ENCODE measurements around the gene CACNA1D. TPM values are rescaled to one million over a fixed set of nuclear protein-coding genes. Genes with fewer than 3 reads are reported as not detected.

Gene CACNA1D
- total RNA-seq, 2 donors from 2014 or later, result 0.57 TPM; not detected in 1

DNA sequence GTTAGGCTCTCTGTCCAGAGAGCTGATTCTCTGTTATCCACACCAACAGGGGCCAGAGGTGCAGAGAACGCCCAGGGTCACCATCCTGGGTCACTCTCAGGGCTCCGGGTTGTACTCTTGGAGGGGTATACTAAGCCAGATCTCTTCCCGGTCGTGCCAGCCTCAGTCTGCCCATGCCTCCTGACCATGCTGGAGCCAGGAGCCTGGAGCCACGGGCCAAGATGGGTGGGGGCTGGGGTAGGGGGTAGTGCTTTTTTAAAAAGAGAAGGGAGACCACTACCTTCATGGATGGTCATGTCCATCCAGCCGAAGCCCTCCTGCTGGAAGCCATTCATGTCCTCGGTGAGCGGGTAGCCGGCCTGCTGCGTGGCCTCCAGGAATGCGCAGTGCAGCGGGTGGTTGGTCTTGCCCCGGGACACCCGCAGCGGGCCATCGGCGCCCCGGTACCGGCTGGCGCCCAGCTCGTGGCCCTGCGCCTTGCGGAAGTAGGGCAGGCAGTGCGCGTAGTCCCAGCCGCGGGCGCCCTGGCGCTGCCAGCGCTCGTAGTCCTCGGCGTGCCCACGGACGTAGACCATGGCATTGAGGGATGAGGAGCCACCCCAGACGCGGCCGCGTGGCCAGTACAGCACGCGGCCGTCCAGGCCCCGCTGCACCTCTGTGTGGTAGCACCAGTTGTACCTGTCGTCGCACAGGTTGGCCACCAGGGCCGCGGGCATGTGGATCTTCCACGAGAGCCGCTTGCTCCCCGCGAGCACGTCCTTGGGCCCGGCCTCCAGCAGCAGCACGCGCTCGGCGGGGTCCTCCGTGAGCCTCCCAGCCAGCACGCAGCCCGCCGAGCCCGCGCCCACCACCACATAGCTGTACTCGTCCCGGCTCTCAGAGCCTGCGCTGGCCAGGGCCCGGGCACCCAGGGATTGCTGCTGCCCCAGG is 328.9 kb downstream of the CACNA1D start:
- H3K4me3 Mint-ChIP-seq, result no peak overlapping the region
- peaks cover 4% of the 10 kb centered on the region for H3K4me1 Mint-ChIP-seq
- ATAC-seq (no peak), DNase-seq (no peak)
- H3K36me3 Mint-ChIP-seq (ENCODE audit: low read depth), result peaks cover 4% of the 10 kb centered on the region
- H3K27ac Mint-ChIP-seq, result no peak overlapping the region
- H3K27me3 Mint-ChIP-seq, result peaks cover 4% of the 10 kb centered on the region
- no peaks in the 10 kb centered on the region for H3K9me3 ChIP-seq (ENCODE audit: control insufficient read depth, low read length, poor library complexity, severe bottlenecking)

DNA sequence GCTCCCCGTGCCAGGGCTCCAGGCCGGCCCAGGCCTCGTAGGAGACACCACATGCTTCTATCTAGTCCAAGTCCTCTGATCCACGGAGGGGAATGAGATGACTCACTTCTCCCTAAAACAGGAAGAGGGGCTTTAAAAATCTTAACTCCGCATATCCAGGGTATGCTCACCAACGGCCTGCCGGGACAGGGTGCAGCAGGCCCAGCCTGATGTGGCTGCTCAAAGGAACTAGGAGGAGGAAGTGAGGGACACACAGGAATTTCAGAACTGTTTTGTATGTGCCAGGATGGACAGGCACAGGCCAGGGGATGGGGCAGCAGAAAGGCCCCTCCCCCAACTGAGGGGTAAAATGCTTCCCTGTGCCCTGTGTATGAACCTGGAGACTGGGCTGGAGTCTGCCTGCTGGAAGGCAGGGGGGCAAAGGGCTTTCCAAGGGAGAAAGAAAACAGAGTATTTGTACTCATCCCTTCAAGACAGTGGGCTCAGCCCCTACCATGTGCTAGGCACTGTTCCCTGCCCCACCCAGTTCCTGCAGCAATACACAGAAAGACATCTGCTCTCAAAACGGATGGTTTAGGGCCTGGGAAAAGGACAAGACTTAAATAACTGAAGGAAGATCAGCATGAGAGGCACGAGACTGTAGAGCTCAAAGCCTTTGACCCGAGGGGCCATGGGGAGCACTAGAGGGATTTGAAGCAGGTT is 329.7 kb downstream of the CACNA1D start:
- Mint-ChIP-seq H3K4me3 (no peak overlapping the region), H3K27ac (no peak overlapping the region), H3K36me3 (ENCODE audit: low read depth) (peaks cover 4% of the 10 kb centered on the region), H3K27me3 (no peaks in the 10 kb centered on the region), H3K4me1 (peaks cover 4% of the 10 kb centered on the region)
- DNase-seq (no peak), ATAC-seq (no peak)
- H3K9me3 ChIP-seq (ENCODE audit: control insufficient read depth, low read length, poor library complexity, severe bottlenecking), result no peaks in the 10 kb centered on the region

DNA sequence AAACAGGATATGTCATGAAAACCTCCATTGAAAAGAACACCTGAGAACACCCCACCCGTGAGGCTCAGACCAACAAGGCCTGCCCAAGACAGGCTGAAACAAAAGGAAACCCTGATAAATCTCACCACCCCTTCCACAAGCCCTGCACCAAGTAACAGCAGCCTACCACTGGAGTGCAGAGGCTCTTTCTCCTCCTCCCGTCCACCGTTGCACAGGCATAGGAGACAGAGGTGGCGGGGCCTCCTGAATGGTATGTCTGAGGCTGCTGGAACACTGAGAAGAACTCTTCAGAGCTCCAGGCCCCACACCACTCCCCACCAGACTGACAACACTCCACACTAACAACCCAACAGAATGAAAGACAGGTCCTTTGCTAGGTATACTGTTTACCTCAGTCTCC is 330.4 kb downstream of the CACNA1D start:
- H3K9me3 ChIP-seq (ENCODE audit: control insufficient read depth, low read length, poor library complexity, severe bottlenecking), result no peaks in the 10 kb centered on the region
- H3K27ac Mint-ChIP-seq, result no peak overlapping the region
- H3K4me1 Mint-ChIP-seq, result peaks cover 4% of the 10 kb centered on the region
- no peak overlapping the region for H3K4me3 Mint-ChIP-seq
- peaks cover 4% of the 10 kb centered on the region for H3K36me3 Mint-ChIP-seq (ENCODE audit: low read depth)
- DNase-seq (no peak), ATAC-seq (no peak)
- no peaks in the 10 kb centered on the region for H3K27me3 Mint-ChIP-seq

DNA sequence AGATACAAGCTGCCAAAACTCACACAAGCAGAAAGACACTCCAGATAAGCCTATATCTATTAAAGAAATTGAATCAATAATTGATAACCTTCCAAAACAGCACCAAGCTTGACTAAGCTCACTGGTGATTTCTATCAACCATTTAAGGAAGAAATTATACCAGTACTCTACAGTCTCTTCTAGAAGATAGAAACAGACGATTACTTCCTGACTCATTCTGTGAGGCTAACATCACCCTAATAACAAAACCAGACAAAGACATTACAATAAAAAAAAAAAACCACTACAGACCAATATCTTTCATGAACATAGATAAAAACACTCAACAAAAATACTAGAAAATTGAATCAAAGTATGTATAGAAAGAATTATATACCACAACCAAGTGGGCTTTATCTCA is 331.6 kb downstream of the CACNA1D start:
- no peak for ATAC-seq
- no peak for DNase-seq
- H3K9me3 ChIP-seq (ENCODE audit: control insufficient read depth, low read length, poor library complexity, severe bottlenecking), result no peaks in the 10 kb centered on the region
- H3K36me3 Mint-ChIP-seq (ENCODE audit: low read depth), result peaks cover 4% of the 10 kb centered on the region
- H3K4me3 Mint-ChIP-seq, result no peak overlapping the region
- H3K27ac Mint-ChIP-seq, result no peak overlapping the region
- H3K27me3 Mint-ChIP-seq, result no peaks in the 10 kb centered on the region
- H3K4me1 Mint-ChIP-seq, result peaks cover 4% of the 10 kb centered on the region

DNA sequence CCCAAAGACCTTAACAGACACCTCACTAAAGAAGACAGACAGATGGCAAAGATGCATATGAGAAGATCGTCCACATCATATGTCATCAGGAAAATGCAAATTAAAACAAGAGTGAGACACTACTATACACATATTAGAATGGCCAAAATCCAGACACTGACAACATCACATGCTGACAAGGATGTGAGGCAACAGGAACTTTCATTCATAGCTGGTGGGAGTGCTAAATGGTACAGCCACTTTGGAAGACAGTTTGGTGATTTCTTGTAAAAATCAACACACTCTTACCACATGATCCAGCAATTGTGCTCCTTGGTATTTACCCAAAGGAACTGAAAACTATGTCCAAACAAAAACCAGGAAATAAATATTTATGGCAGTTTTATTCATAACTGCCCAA is 334.2 kb downstream of the CACNA1D start:
- H3K4me1 Mint-ChIP-seq, result peaks cover 4% of the 10 kb centered on the region
- no peaks in the 10 kb centered on the region for H3K27me3 Mint-ChIP-seq
- ATAC-seq (no peak), DNase-seq (no peak)
- peaks cover 4% of the 10 kb centered on the region for H3K36me3 Mint-ChIP-seq (ENCODE audit: low read depth)
- no peak overlapping the region for H3K4me3 Mint-ChIP-seq
- no peaks in the 10 kb centered on the region for H3K9me3 ChIP-seq (ENCODE audit: control insufficient read depth, low read length, poor library complexity, severe bottlenecking)
- H3K27ac Mint-ChIP-seq, result no peak overlapping the region

DNA sequence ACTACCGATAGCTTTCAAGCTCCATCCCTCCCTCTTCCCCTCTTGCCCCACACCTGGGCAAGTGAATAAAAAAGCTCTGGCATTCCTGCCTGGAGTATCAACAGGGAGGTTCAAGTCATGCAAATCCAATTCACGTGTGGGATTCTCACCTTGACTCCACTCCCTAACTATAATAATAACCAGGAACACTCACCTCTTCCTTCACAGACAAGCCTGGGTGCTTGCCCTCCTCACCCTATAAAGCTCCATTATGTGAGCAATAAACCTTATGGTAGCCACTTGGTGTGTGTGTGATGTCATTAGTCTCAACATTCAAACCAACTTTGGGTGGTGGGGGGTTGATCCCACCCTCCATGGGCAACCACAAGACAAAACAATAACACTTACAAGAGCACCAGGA is 335.2 kb downstream of the CACNA1D start:
- Mint-ChIP-seq H3K27me3 (no peaks in the 10 kb centered on the region), H3K36me3 (ENCODE audit: low read depth) (peaks cover 2% of the 10 kb centered on the region), H3K27ac (no peak overlapping the region), H3K4me3 (no peak overlapping the region), H3K4me1 (peaks cover 4% of the 10 kb centered on the region)
- no peak for ATAC-seq
- no peaks in the 10 kb centered on the region for H3K9me3 ChIP-seq (ENCODE audit: control insufficient read depth, low read length, poor library complexity, severe bottlenecking)
- DNase-seq, result no peak

DNA sequence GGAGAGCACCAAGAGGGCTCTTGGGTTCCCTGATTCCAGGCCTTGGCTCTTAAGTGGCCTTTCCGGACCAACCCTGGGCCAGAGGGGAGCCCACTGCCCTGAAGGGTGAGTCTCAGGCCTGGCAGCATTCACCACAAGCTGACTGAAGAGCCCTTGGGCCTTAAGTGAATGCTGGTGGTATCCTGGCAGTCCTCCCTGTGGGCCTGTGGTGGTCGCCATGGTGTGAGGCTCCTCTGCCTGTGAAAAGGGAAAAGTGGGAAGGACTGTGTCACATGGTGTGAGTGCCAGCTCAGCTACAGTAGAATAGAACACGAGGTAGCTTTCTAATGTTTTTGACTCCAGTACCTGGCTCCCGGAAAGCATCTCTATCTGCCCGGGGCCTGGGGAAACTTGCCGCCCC is 336.5 kb downstream of the CACNA1D start:
- Mint-ChIP-seq H3K36me3 (ENCODE audit: low read depth) (peaks cover 2% of the 10 kb centered on the region), H3K4me1 (peaks cover 4% of the 10 kb centered on the region), H3K4me3 (no peak overlapping the region), H3K27me3 (no peaks in the 10 kb centered on the region), H3K27ac (no peak overlapping the region)
- ATAC-seq, result no peak
- no peak for DNase-seq
- no peaks in the 10 kb centered on the region for H3K9me3 ChIP-seq (ENCODE audit: control insufficient read depth, low read length, poor library complexity, severe bottlenecking)

DNA sequence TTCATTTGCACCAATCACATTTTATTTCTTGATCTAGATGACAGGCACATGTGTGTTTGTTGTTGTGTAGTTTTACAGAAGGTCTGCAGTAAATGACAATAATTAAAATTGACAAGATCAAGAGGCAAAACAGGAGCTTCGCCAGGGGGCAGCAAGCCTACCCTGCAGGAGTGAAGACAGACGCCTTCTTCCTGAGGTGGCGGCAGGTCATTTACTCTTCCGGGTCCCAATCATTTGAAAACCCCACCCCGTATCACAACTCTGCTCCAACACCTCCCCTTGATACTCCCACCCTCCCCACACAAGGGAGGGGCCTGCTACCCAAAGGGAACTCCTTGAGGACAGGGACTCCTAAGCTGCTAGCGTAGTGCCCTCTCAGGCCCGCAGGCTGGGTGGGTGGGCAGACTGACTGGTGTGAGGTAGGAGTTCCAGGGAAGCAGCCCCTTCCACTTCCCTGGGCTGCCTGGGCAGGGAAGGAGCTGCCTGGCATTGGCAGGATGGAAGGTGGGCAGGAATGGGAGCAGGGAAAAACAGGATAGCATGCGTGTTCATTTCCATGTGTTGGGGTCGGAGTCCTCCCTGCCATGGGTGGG is 338.7 kb downstream of the CACNA1D start:
- no peak overlapping the region for H3K27ac Mint-ChIP-seq
- peaks cover 2% of the 10 kb centered on the region for H3K4me1 Mint-ChIP-seq
- H3K36me3 Mint-ChIP-seq (ENCODE audit: low read depth), result no peaks in the 10 kb centered on the region
- DNase-seq (no peak), ATAC-seq (no peak)
- H3K27me3 Mint-ChIP-seq, result peaks cover 2% of the 10 kb centered on the region
- H3K4me3 Mint-ChIP-seq, result no peak overlapping the region
- H3K9me3 ChIP-seq (ENCODE audit: control insufficient read depth, low read length, poor library complexity, severe bottlenecking), result no peaks in the 10 kb centered on the region

DNA sequence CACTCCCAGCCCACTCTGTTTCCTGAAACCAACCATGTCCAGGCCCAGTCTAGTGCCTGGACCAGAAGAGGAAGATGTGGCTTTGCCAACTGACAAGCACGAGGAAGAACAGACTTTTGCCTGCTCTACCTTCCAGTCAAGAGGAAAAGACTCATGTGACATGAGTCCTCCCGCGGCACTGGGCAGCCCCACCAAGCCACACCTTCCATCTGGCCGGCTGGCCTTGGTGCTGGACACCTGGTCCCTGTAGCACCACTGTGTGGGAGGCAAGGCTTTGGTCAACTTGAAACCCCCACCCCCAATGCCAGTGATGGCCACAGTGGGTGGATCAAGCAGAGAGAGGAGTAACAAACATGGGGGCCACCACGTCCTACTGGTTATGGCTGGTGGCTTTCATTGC is 339.3 kb downstream of the CACNA1D start:
- H3K9me3 ChIP-seq (ENCODE audit: control insufficient read depth, low read length, poor library complexity, severe bottlenecking), result no peaks in the 10 kb centered on the region
- peaks cover 7% of the 10 kb centered on the region for H3K27me3 Mint-ChIP-seq
- peaks cover 2% of the 10 kb centered on the region for H3K4me1 Mint-ChIP-seq
- DNase-seq (no peak), ATAC-seq (no peak)
- H3K4me3 Mint-ChIP-seq, result no peak overlapping the region
- no peaks in the 10 kb centered on the region for H3K36me3 Mint-ChIP-seq (ENCODE audit: low read depth)
- no peak overlapping the region for H3K27ac Mint-ChIP-seq

DNA sequence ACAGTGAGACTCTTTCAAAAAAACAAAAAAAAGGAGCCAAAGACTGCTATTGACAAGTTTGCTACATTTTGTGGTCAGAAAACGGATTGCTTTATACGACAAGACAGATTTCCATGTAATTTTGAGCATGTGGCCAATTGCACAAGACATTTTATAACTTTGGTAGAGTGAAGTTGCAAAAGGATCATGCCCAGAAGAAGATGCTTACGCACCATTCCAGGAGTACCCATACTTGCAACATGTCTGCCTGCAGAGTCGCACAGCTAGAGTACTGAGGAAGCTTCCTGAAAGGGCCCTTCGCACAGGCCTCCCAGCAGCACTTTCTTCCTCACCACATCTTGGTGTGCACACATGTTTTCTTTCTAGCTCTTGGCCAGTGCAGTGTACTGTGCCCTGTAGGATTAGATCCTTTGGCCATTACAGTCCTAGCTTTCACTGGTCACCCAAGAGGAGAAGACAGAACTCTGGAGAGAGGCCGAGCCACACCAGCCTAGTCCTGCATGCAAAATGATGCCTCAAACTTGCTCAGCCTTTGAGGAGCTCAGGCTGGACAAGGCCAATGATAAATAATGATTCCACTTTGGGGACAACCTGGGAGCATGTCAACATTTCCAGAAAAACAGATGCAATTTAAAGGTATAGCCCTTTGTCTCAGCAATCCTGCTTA is 340.2 kb downstream of the CACNA1D start:
- Mint-ChIP-seq H3K36me3 (ENCODE audit: low read depth) (no peaks in the 10 kb centered on the region), H3K27ac (no peak overlapping the region), H3K4me1 (peaks cover 2% of the 10 kb centered on the region), H3K4me3 (no peak overlapping the region), H3K27me3 (peaks cover 16% of the 10 kb centered on the region)
- ATAC-seq, result no peak
- no peak for DNase-seq
- no peaks in the 10 kb centered on the region for H3K9me3 ChIP-seq (ENCODE audit: control insufficient read depth, low read length, poor library complexity, severe bottlenecking)

DNA sequence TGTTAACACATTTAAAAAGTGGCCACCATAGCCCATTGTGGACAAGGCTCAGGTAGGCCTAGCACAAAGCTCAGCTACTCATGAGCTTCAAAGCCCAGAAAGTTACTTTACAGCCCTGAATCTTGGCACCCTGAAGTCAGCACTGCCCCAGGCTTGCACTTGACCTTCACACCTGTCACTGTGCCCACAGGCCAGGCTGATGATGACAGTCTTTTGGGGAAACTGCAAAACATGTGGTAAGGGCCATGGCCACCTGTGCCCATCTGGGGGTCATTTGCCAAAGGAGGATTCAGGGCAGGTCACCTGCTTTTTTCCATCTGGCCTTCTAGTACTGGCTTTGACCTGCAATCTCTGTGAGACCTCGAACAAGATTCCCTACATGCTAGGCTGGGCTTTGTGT is 340.8 kb downstream of the CACNA1D start:
- H3K27me3 Mint-ChIP-seq, result peaks cover 23% of the 10 kb centered on the region
- no peaks in the 10 kb centered on the region for H3K36me3 Mint-ChIP-seq (ENCODE audit: low read depth)
- no peak for ATAC-seq

DNA sequence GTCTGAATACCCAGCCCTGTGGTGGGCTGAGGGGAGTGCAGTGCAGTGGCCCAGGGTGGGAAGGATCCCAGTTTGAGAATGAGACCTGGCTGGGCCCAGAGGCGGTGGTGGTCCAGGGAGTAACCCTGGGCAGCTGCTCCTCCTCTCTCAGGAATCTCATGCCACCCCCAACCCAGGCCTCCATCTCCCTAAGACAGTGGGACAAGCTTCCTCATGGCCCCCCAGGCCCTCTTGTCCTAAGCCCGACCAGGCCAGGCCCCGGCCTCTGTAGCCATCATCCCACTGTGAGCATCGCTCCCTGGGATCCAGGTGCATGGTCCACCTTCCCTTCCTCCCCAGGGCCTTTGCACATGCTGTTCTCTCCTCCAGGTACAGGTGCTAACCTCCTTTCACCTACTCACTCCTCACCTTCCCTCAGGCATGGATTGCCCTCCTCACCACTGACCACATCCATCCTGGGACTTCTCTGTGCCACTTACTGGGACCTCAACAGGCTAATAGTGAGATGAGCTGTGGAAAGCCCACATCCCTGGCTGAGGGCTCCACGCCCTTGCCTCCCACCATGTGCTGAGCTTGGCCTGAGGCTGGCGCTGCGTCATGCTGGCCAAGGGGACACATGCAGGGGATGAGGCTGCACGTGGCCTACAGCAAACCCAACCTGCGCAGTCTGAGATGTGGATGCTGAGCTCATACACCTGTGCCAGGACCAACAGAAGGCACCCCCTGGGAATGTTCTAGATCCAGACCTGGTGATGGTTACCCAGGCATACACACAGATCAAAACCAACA is 341.9 kb downstream of the CACNA1D start:
- no peaks in the 10 kb centered on the region for H3K36me3 Mint-ChIP-seq (ENCODE audit: low read depth)
- H3K9me3 ChIP-seq (ENCODE audit: control insufficient read depth, low read length, poor library complexity, severe bottlenecking), result no peaks in the 10 kb centered on the region
- no peak for DNase-seq
- H3K27me3 Mint-ChIP-seq, result peaks cover 23% of the 10 kb centered on the region
- no peak for ATAC-seq
- H3K4me1 Mint-ChIP-seq, result peaks cover 2% of the 10 kb centered on the region
- no peak overlapping the region for H3K4me3 Mint-ChIP-seq
- no peak overlapping the region for H3K27ac Mint-ChIP-seq

More for the DNA sequence above, 340.8 kb downstream of the CACNA1D start:
- Mint-ChIP-seq H3K4me1 (peaks cover 2% of the 10 kb centered on the region), H3K4me3 (no peak overlapping the region), H3K27ac (no peak overlapping the region)
- no peak for DNase-seq
- no peaks in the 10 kb centered on the region for H3K9me3 ChIP-seq (ENCODE audit: control insufficient read depth, low read length, poor library complexity, severe bottlenecking)
